Gastroesophageal sphincter (tissue), 4 donors: Measurements from ENCODE around the gene MCM3AP. TPM values are rescaled to one million over a fixed set of nuclear protein-coding genes. Genes with fewer than 3 reads are reported as not detected.

ENCODE experiments used
- ATAC-seq: fragments of 150-250 bp; one replicate; pipeline ENCODE4 v1.9.1; 2016; ENCODE audit warnings: mild to moderate bottlenecking, moderate library complexity
- H3K27ac ChIP-seq, 4 donors: fragments of 200-600 bp; sonication (generic) in 3 of 4; 1 replicate in 3 of 4; 2 replicates in 1 of 4; pipeline ENCODE4 v1.5.1; 2016 to 2019
- H3K27me3 ChIP-seq: fragments of 200-600 bp; sonication (generic); one replicate; pipeline ENCODE4 v1.5.1; 2019
- H3K36me3 ChIP-seq, 2 donors: fragments of 200-600 bp; sonication (generic); one replicate each; pipeline ENCODE4 v1.5.1; 2019; ENCODE audit warnings: control low read depth in 1 of 2
- H3K4me1 ChIP-seq, 3 donors: fragments of 200-600 bp; sonication (generic); 1 replicate in 2 of 3; 2 replicates in 1 of 3; pipeline ENCODE4 v1.5.1; 2016 to 2019; ENCODE audit warnings: control low read depth in 2 of 3
- H3K4me3 ChIP-seq, 2 donors: fragments of 200-600 bp; sonication (generic); one replicate each; pipeline ENCODE4 v1.5.1; 2019; ENCODE audit warnings: mild to moderate bottlenecking in 1 of 2, moderate library complexity in 1 of 2
- H3K9me3 ChIP-seq, 3 donors: fragments of 200-600 bp; sonication (generic); one replicate each; pipeline ENCODE4 v1.5.1; 2017 to 2019; ENCODE audit warnings: control low read depth in 2 of 3
- CTCF ChIP-seq, 4 experiments: fragments of 200-600 bp in 2 of 4; fragments of 450-650 bp in 2 of 4; sonication (generic) in 1 of 4; IDR thresholded peaks; one replicate each; pipeline ENCODE4 v1.5.1; 2017 to 2019; ENCODE audit warnings: antibody characterized with exemption in 4 of 4, mild to moderate bottlenecking in 2 of 4, moderate library complexity in 2 of 4
- EP300 ChIP-seq: sonication (generic); formaldehyde crosslinking; IDR thresholded peaks from one replicate; pipeline ENCODE4 v1.6.1; 2017; ENCODE audit warnings: antibody characterized with exemption, mild to moderate bottlenecking
- POLR2A ChIP-seq, 2 donors: fragments of 450-650 bp; IDR thresholded peaks; one replicate each; pipeline ENCODE4 v1.6.1; 2017; ENCODE audit warnings: antibody characterized with exemption in 2 of 2, mild to moderate bottlenecking in 2 of 2, moderate library complexity in 1 of 2
- POLR2AphosphoS5 ChIP-seq: sonication (generic); formaldehyde crosslinking; IDR thresholded peaks from one replicate; pipeline ENCODE4 v1.6.1; 2017; ENCODE audit warnings: antibody characterized with exemption
- WGBS, 2 donors: methylation state at CpG; one replicate each; pipeline ENCODE4 v1.1.5; 2018; ENCODE audit warnings: low coverage in 1 of 2; 5-methylcytosine and 5-hydroxymethylcytosine counted together
- total RNA-seq, 4 donors: library from RNA; depleted of rRNA; stranded (reverse); fragments of >200 nt; gene quantifications; one replicate each; pipeline ENCODE4 v1.1.0, GENCODE V29; 2016

MCM3AP gene
- total RNA-seq, 4 donors from 2014 or later: 61.6 to 95.4 (median 71.7) TPM

GRCh38 chr21:46220275-46220810 is 65.1 kb downstream of the MCM3AP start:
- no peaks in the 10 kb centered on the region for H3K27me3 ChIP-seq
- 91 to 100% methylated on average over 2 to 10 of the region's 13 CpGs for WGBS, 2 donors
- peaks cover 0 to 16% (median 0%) of the 10 kb centered on the region in 3 donors for H3K4me1 ChIP-seq
- H3K36me3 ChIP-seq: peaks cover 0 to 76% of the 10 kb centered on the region in 2 donors
- no peaks in the 10 kb centered on the region for H3K9me3 ChIP-seq
- H3K4me3 ChIP-seq: no peak overlapping the region
- ATAC-seq: no peak
- TF ChIP-seq EP300 (no peak), POLR2A (IDR thresholded peaks at IDR 0.05) (no peak), POLR2AphosphoS5 (no peak), CTCF (IDR thresholded peaks at IDR 0.05) (no peak)
- no peak overlapping the region for H3K27ac ChIP-seq

- Histone ChIP-seq H3K4me3 (no peak overlapping the region), H3K27ac (no peak overlapping the region), H3K4me1 (peaks cover 0 to 9% (median 0%) of the 10 kb centered on the region in 3 donors), H3K36me3 (peaks cover 0 to 82% of the 10 kb centered on the region in 2 donors), H3K9me3 (no peaks in the 10 kb centered on the region), H3K27me3 (no peaks in the 10 kb centered on the region)
- WGBS, 2 donors: 86 to 90% methylated on average over 1 to 2 of the region's 13 CpGs
- TF ChIP-seq POLR2AphosphoS5 (no peak), EP300 (no peak), CTCF (IDR thresholded peaks at IDR 0.05) (no peak), POLR2A (IDR thresholded peaks at IDR 0.05) (no peak)
- ATAC-seq: peak; percentile 13
Observed at GRCh38 chr21:46219591-46220239, 65.7 kb downstream of the MCM3AP start.

- Histone ChIP-seq H3K4me1 (peaks cover 0 to 5% (median 0%) of the 10 kb centered on the region in 3 donors), H3K27ac (no peak overlapping the region), H3K9me3 (no peaks in the 10 kb centered on the region), H3K4me3 (no peak overlapping the region), H3K36me3 (peaks cover 0 to 89% of the 10 kb centered on the region in 2 donors), H3K27me3 (no peaks in the 10 kb centered on the region)
- TF ChIP-seq POLR2A (IDR thresholded peaks at IDR 0.05) (no peak), POLR2AphosphoS5 (no peak), CTCF (IDR thresholded peaks at IDR 0.05) (no peak), EP300 (no peak)
- no peak for ATAC-seq
- 88% methylated on average over 4 of the region's 16 CpGs; no CpG with 5 or more reads in 1 of the 2 donors for WGBS, 2 donors
Observed at GRCh38 chr21:46218906-46219590, 66.4 kb downstream of the MCM3AP start.

GRCh38 chr21:46217511-46218196 is 67.8 kb downstream of the MCM3AP start:
- WGBS, 2 donors: 85% methylated on average over 8 of the region's 22 CpGs; no CpG with 5 or more reads in 1 of the 2 donors
- H3K36me3 ChIP-seq: peaks cover 0 to 96% of the 10 kb centered on the region in 2 donors
- no peak overlapping the region for H3K27ac ChIP-seq
- peaks cover 0 to 5% (median 0%) of the 10 kb centered on the region in 3 donors for H3K4me1 ChIP-seq
- H3K4me3 ChIP-seq: no peak overlapping the region
- no peaks in the 10 kb centered on the region for H3K27me3 ChIP-seq
- TF ChIP-seq POLR2AphosphoS5: no peak
- TF ChIP-seq CTCF (IDR thresholded peaks at IDR 0.05): no peak
- TF ChIP-seq POLR2A (IDR thresholded peaks at IDR 0.05): no peak
- TF ChIP-seq EP300: no peak
- ATAC-seq: no peak
- H3K9me3 ChIP-seq: no peaks in the 10 kb centered on the region
